ENCODE results near the gene RIN1.
"Not testable (repeated sequence)": the region's sequence is repeated elsewhere in the genome, so short reads cannot be mapped to it uniquely, and the experiment has no call there.

Gene RIN1, protein sequence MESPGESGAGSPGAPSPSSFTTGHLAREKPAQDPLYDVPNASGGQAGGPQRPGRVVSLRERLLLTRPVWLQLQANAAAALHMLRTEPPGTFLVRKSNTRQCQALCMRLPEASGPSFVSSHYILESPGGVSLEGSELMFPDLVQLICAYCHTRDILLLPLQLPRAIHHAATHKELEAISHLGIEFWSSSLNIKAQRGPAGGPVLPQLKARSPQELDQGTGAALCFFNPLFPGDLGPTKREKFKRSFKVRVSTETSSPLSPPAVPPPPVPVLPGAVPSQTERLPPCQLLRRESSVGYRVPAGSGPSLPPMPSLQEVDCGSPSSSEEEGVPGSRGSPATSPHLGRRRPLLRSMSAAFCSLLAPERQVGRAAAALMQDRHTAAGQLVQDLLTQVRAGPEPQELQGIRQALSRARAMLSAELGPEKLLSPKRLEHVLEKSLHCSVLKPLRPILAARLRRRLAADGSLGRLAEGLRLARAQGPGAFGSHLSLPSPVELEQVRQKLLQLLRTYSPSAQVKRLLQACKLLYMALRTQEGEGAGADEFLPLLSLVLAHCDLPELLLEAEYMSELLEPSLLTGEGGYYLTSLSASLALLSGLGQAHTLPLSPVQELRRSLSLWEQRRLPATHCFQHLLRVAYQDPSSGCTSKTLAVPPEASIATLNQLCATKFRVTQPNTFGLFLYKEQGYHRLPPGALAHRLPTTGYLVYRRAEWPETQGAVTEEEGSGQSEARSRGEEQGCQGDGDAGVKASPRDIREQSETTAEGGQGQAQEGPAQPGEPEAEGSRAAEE

DNA sequence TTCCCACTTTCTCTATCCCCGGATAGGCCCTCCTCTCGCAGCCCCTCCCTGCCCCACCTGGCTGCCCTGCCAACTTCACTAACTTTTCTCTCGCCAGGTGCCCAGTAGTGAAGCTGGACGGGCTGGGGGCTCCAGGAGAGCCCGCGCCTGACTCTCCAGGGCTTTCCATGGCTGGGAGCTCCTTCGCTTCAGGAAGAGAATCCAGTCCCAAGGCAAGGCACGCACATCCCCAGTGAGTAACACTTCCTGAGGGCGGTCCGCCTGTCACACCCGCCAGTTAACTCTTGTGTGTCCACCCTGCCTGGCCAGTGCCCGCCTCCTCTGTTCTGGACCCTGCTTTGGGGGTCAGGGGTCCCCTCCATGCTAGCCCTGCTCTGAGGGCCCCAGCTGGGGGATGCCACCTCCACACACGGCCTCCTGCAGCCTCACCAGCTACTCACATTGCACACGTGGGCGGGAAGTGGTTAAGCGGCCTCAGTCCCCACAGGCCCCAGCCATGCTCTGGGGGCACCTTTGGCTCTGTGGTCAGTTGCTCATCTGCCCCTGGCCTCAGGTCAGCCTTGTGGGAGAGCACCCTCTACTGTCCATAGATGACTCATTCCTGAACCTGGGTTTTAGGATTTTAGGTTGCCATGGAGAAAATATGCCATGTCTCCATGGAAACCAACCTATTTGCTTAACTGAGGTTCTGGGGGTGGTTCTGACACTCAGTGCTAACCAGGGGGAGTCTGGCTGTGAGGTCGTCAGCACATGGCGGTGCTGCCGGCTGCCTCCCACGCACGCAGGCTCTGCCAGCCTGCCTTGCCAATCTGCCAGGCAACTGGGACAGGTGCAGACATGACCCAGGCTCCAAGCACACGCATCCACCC lies at the start of gene RIN1:
TSS of gene RIN1 (minus strand) at position 201 of the 869 bp plus-strand sequence. CDS start at position 169, 32 bp downstream.
- DNase-seq: peak; percentile 72

DNA sequence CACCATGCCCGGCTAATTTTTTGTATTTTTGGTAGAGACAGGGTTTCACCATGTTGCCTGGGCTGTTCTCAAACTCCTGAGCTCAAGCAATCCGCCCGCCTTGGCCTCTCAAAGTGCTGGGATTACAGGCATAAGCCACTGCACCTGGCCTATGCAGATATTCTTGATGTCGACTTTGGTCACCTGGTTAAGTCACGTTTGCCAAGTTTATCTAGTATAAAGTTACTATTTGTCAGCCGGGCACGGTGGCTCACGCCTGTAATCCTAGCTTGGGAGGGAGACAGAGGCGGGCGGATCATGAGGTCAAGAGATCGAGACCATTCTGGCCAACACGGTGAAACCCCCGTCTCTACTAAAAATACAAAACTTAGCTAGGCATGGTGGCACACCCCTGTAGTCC lies 48.1 kb upstream of the RIN1 start:
- DNase-seq: not testable (repeated sequence)

DNA sequence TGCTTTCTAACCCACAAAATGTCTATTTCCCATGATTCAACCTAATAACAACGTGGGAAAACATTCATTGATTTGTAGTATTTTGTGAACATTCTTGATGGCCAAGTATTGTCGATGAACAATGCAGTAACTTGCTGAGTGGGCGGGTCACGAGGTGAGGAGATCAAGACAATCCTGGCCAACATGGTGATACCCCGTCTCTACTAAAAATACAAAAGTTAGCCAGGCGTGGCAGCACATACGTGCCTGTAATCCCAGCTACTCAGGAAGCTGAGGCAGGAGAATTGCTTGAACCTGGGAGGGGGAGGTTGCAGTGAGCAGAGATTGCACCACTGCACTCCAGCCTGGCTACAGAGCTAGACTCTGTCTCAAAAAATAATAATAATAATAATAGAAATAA lies 44.0 kb upstream of the RIN1 start:
- DNase-seq: not testable (repeated sequence)

DNA sequence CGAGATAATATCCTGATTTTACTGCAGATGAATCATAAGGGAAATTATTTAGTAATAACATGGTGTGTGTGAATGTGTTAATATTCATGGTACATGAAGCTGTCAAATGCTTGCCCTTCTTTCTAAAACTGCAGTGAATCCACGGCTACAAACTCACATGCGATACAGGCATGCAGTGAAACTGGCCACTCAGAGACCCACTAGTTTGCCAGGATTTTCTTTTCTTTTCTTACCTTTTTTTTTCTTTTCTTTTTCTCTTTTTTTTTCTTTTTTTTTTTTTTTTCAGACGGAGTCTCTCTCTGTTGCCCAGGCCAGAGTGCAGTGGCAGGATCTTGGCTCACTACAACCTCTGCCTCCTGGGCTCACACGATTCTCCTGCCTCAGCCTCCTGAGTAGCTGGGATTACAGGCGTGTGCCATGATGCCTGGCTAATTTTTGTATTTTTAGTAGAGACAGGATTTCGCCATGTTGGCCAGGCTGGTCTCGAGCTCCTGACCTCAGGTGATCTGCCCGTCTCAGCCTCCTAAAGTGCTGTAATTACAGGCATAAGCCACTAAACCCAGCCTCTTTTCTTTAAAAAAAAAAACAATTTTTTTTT lies 37.6 kb upstream of the RIN1 start:
- not testable (repeated sequence) for DNase-seq

DNA sequence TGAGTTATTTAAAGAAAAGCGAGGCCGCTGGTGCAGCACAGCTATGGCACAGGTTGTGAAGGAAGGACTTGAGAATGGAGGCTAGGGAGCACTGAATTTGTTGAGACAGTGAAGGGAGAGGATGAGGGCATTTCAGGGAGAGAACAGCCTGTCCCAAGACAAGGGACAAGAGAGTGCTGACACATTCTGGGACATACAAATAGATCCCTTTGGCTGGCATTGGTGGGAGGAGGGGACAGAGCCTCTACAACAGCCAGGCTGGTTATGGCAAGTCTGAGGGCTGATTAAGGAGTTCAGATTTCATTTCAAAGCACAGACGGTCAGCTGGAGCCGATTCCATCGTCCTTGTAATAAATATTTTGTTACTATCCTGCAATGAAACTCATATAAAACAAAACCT lies 37.0 kb upstream of the RIN1 start:
- no peak for DNase-seq

DNA sequence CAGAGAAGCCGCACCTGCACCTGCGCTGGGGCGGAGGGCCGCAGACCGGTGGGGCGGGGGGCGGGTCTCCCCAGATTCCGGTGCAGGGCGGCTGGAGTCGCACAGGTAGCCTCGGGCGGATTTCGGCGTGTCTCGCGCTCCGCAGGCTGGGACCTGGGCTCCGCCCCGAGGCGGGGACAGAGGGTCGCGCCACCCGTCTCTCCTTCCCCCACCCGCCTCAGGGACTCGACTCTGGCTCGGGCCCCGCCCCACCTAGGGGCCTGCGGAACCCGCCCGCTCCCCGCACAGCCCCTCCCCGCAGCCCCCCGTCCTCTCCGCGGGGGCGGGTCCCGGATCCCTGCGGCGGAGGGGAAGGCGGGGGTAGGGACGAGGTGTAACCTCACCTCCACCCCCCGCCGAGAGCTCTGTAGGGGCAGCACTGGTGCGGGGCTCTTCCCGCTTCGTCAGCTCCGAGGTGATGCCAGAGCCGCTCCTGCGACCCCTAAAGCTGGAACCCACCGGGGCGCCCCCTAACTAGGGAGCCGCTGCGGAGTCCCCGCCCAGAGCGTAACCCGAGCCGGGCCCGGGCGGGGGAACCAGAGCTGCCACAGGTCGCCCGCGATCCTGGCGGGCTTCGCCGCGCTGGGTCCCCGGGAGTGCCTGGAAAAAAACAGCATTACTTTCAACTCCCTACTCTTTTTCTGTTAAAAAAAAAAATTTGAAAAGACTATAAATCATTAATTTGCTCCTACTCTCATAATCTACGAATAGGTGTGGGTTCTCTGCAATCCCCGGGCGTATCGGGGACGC lies 35.6 kb upstream of the RIN1 start, which contains the start of gene SLC29A2:
TSS of gene SLC29A2 (minus strand) at position 134 of the 789 bp plus-strand sequence. CDS start 169 bp downstream, outside the sequence.
- DNase-seq: peak; percentile 83

DNA sequence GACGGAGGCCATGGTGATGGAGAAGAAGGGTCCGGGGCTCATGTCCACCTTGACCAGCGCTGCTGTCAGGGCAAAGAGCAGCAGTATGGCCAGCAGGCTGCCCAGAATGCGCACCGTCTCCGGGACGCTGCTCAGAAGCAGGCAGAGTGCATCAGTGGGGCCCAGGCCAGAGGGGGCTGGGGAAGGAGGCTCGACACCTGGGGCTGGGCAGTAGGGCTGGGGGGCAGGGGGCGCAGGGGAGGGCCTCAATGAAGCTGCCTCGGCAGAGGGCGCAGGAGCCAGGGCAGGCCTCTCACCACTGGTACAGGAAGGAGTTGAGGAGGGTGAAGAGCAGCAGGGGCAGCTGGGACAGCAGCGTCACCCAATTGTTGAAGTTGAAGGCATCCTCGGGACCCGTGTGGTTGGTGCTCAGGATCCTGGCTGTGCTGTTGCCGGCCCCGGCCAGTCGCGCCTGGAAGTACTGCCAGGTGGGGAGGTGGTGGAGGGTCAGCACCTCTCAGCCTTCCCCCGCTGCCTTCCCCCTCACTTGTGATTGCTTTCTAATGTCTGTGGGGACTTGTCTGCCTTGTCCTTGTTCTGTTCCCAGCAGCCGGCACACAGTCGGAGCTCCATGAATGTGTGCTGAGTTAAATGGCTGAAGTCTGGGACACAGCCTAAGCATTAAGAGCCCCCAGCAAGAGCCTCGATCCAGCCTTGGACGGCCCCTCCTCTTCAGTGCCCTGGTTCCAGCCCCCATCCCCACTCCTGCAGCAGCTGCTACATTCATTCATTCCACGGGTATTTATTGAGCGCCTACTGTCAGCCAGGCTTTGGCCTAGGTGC lies 33.0 kb upstream of the RIN1 start:
- DNase-seq: no peak

DNA sequence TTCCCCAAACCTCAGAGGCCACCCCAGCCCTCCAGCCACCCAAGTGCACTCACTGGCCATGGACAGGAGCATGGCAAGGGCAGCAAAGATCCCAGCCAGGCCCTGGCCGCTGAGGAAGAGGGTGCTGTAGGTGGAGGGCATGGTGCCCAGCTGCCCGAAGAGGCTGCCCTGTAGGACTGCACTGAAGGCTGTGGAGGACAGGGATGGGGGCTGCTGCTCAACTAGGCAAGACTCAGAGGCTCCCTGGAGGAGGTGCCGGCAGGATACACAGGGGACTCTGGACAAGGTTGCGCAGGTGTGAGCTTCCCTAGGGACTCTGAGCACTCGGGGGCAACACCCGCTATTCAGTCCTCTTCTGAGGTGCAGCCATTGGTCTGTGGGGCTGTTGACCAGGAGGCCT lies 32.2 kb upstream of the RIN1 start:
- DNase-seq: no peak

DNA sequence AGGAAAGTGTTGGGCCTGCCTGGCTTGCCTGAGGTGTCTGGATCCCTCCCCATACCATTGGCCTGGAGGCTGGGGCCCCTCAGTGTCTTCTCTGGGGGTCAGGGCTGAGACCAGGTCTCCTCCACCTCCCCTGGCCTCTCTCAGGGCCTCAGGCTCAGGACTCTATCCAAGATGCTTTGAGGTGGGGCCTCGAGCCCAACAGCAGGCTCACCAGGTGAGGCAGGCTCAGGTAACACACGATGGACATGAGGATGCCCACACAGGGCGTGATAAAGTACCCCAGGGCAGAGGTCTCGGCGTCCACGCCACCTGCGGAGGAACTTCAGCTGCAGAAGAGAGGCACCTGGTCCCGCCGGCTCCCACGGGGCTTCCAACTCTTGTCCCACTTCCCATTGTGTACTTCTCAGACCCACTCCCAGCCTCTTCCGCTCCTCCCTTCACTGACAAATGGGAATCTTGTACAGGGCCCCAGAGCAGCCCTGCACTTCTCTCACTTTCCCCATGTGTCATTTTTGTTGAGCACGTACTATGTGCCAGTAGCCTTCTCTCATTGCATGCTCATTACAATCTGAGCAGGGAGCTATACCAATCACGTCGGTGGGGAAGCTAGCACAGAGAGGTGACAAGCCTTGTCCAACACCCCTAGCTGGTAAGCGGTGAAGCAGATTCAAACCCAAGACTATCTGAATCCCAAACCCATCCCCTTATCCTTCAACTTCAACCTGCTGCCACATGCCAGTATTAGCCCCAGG lies 31.5 kb upstream of the RIN1 start:
- no peak for DNase-seq

DNA sequence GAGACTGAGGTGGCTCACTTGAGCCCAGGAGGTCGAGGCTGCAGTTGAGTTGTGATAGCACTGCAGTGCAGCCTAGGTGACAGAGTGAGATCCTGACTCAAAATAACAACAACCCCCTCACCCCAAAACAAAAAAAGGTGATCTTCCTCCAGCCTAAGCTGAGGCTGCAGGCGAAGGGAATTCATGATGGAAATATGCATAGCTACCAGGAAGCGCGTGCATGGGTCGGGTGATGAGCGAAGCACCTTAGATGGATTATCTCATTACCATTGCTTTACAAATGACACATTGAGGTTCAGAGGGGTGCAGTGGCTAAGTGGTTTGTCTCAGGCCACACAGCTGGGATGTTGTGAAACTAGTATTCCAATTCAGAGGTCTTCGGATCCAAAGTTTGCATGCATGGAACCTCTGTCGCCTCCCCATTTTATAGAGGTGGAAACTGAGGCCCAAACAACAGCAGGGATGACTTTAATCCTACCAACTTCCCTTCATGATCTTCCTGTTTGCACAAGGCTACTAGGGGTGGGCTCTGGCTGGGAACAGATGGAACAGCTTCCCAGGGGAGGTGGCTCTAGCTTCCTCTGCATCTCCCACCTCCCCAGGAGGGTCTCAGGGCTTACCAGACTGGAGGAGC lies 30.7 kb upstream of the RIN1 start:
- DNase-seq: no peak

DNA sequence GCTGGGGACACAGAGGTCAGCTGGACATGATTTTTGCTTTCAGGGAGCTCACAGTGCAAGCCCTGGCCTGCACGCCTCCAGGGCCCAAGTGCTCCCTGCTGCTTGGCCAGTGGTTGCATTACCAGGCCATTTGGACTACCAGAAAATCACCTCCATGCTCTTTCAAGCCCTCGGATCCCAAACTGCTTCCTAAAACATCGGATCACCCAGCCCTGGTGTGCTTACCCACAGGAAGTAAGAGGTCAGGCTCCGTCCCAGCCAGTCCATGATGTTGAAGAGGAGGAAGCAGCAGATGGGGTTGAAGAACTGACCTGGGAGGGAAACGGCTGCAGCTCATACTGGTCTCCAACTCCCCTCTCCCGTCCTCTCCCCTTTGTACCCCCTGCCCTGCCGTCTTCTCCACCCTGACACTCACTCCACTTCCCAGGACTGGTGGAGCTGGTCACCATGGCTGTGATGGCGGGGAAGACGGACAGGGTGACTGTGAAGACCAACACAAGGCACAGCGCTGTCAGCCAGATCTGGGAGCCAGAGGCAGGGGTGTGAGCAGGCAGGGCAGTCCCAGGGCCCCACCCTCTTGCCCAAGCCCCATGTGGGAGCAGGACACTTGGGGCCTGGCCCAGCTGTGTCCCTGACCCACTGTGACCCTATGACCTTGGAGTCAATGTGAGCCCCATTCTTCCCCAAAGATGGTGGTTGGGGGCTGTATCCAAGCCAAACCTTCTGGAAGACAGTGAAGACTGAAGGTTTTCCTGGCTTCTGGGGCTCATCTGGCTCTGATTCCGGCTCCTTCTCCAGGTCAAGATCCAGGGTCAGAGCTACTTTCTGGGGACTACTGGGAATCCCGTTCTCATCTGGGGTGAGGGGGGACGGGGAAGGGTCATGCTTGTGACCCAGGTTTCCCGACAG lies 29.7 kb upstream of the RIN1 start:
- no peak for DNase-seq

DNA sequence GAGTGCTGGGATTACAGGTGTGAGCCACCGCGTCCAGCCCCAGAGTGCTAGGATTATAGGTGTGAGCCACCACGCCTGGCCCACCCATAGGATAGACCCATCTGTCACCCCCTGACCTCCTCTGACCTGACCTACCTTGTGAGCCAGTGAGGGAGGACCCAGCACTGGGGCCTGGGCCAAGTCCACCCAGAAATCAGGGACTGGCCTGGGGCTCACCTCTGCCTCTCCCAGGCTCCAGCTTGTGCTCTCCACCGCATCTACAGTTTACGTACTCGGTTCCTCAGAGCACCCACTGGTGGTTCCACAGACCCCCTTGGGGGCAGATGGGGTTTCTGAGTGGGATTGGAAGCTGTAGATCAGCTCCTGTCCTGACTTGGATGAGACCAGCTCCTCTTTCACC lies 28.9 kb upstream of the RIN1 start:
- DNase-seq: no peak

DNA sequence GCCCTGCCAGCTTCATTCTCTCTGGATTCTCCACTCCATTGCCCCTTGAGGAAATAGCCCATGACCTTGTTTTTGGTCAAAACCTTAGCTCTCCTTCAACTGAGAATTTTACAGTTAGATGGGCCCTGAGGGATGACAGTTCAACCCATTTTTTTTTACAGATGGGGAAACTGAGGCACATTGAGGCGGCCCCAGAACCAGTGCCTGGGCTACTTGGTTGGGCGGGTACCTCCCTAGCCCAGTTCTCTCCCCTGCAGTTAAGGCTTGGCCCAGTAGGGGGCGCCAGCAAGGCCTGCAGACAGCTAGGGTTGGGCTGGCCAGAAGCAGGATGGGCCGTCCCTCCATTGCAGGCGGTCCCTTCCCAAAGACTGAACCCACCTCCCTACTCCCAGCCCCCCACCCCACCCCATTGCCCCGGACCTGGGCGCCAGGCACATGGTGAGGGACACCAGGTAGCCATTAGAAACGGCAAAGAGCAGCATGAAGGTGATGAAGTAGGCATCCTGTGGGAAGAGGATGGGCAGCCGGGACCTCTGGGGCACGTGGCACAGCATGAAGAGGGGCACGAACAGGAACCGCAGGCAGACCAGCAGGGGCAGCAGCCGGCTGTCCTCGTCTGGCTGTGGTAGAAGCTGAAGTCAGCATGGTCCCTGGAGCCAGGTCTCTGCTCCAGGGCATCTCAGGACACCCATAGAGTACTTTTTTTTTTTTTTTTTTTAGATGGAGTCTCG lies 27.7 kb upstream of the RIN1 start:
- peak; percentile 48 for DNase-seq

DNA sequence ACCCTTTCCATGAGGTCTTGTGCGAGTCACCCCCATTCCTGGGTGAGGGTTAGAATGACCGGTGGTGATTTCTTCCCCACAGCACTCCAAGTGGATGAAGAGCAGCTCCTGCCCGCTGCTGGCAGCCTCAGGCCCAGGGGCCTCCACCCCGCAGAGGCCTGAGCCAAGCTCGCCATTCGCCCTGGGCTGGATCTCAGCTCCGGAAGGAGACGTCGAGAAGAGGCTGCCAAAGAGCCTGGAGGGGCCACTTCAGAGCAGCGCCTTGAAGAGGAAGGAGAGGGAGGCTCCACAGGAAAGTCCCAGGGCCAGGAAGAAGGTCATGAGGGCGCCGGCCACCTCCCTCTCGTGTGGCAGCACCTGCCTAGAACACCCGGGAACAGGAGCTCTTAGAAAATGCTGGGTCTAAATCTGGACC lies 27.0 kb upstream of the RIN1 start:
- no peak for DNase-seq

DNA sequence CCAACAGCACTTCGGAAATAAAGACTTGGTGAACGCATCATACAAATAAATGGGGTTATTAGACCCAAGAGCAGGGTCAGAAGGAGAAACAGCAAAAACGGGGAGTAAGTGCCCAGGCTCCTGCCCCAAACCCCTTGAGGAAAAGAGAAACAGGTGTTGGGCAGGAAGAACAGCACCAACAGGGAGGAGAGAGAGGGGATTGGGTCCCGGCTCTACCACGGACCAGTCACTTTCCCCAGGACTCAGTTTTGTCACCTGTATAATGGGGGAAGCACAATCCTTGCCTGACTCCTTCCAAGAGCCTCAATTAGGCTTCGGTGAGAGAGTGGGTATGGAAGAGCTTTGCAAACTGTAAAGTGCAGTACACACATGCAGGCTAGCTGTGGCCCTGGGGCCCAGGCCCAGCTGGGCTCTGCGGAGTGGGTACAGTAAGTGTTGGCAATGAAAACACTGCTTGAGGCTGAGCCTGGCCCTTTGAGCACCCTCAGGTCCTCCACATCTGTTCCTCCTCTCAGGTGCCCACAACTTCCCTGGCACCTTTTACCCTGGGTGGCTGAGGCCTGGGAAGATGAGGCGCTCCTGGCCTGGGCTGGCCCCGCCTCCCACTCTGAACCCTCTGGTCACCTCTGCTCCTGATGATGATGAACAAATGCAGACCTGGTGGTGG lies 26.4 kb upstream of the RIN1 start:
- no peak for DNase-seq

DNA sequence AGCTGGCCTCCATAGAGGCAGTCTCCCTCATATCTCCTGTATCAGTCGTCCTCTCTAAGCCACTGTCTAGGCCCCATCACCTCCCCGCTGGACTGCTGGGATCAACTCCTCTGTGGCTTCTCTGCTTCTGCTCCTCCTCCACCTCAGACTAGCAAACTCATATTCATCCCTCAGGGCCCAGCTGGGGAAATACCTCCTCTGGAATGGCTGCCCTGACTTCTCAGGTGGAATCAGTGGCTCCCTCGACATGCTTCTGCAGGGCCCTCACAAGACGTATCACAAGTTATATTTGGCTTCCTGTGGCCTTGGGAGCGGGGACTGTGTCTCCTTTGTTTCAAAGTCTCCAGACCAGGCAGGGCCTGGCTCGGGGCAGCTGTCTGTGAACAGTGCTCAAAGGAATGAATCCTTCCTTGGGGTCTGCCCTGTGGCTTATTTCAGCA lies 25.3 kb upstream of the RIN1 start:
- no peak for DNase-seq
